PC-3 (cell line): ENCODE results near the gene TINAGL1. TPM values are rescaled to one million over a fixed set of nuclear protein-coding genes. Genes with fewer than 3 reads are reported as not detected.

ENCODE experiments used
- ATAC-seq: fragments of 200-7000 bp; cut with Tn5 transposase; 2 replicates; pipeline ENCODE4 v1.9.1; 2020; ENCODE audit warnings: mild to moderate bottlenecking, moderate library complexity
- BruUV-seq: library from RNA; stranded (reverse); fragments of 400-500 nt; replicated peaks from 2 replicates; lab custom pipeline; 2021; lab: Mats Ljungman, UMichigan
- CTCF ChIA-PET: fragments of 300-600 bp; sonication (Branson Sonifier 250); formaldehyde crosslinking; loops from one replicate; lab custom pipeline; 2022; ENCODE audit warnings: antibody characterized with exemption; lab: Charles Lee
- POLR2A ChIA-PET: fragments of 300-600 bp; sonication (Branson Sonifier 250); formaldehyde crosslinking; loops from one replicate; lab custom pipeline; 2022; ENCODE audit warnings: antibody characterized with exemption; ENCODE audit not compliant: unreplicated experiment; lab: Charles Lee
- DNase-seq: peaks from one replicate; pipeline ENCODE4 v3.0.0-alpha.2; 2015
- H2AFZ ChIP-seq: fragments of 300-600 bp; sonication (generic); 2 replicates; pipeline ENCODE4 v1.6.0; 2016; ENCODE audit warnings: antibody characterized with exemption, low read length
- H3F3A ChIP-seq: fragments of 300-600 bp; sonication (generic); one replicate; pipeline ENCODE4 v1.6.0; 2017; ENCODE audit warnings: antibody characterized with exemption, low read length, control low read depth, mild to moderate bottlenecking; ENCODE audit not compliant: unreplicated experiment
- H3K27ac ChIP-seq: fragments of 300-600 bp; sonication (generic); 2 replicates; pipeline ENCODE4 v1.5.1; 2016; ENCODE audit warnings: mild to moderate bottlenecking, low read length
- H3K27me3 ChIP-seq: fragments of 300-600 bp; sonication (generic); 2 replicates; pipeline ENCODE4 v1.6.1; 2016; ENCODE audit warnings: low read length, mixed read lengths
- H3K36me3 ChIP-seq: fragments of 300-600 bp; sonication (generic); 2 replicates; pipeline ENCODE4 v1.6.1; 2016; ENCODE audit warnings: low read depth, mixed run types, low read length, mixed read lengths
- H3K4me1 ChIP-seq: fragments of 300-600 bp; sonication (generic); 2 replicates; pipeline ENCODE4 v1.5.1; 2016; ENCODE audit warnings: low read length; ENCODE audit not compliant: insufficient read depth
- H3K4me2 ChIP-seq: fragments of 300-600 bp; sonication (generic); 2 replicates; pipeline ENCODE4 v1.6.0; 2016; ENCODE audit warnings: low read length
- H3K4me3 ChIP-seq: fragments of 300-600 bp; sonication (generic); 2 replicates; pipeline ENCODE4 v1.5.1; 2016; ENCODE audit warnings: mild to moderate bottlenecking, low read length, mixed read lengths
- H3K79me2 ChIP-seq: fragments of 300-600 bp; sonication (generic); 2 replicates; pipeline ENCODE4 v1.6.1; 2017; ENCODE audit warnings: low read length, mixed read lengths
- H3K9ac ChIP-seq: fragments of 300-600 bp; sonication (generic); 2 replicates; pipeline ENCODE4 v1.6.0; 2016; ENCODE audit warnings: mild to moderate bottlenecking, low read length
- H3K9me2 ChIP-seq: fragments of 300-600 bp; sonication (generic); replicated peaks from 2 replicates; pipeline ENCODE4 v1.6.1; 2016; ENCODE audit warnings: mixed run types, low read length, mixed read lengths
- H3K9me3 ChIP-seq: fragments of 300-600 bp; sonication (generic); 2 replicates; pipeline ENCODE4 v1.6.1; 2016; ENCODE audit warnings: low read length, mixed read lengths
- H4K20me1 ChIP-seq: fragments of 300-600 bp; sonication (generic); 2 replicates; pipeline ENCODE4 v1.6.1; 2016; ENCODE audit warnings: low read length, mixed read lengths
- EZH2 ChIP-seq: fragments of 300-600 bp; sonication (generic); IDR thresholded peaks from one replicate; pipeline ENCODE4 v1.6.1; 2017; ENCODE audit warnings: antibody characterized with exemption, mild to moderate bottlenecking, low read length; ENCODE audit not compliant: unreplicated experiment
- EZH2phosphoT487 ChIP-seq: fragments of 300-600 bp; sonication (generic); IDR thresholded peaks from 2 replicates; pipeline ENCODE4 v1.6.1; 2018; ENCODE audit warnings: mild to moderate bottlenecking, antibody characterized with exemption, low read length, borderline replicate concordance
- intact Hi-C: fragments of 100-400 bp; cut with micrococcal nuclease; formaldehyde crosslinking; loops from 2 replicates; pipeline ENCODE4 v1.9.0; 2023
- total RNA-seq: library from RNA; depleted of rRNA; stranded (reverse); fragments of >200 nt; gene quantifications from 2 replicates; pipeline ENCODE4 v1.2.3, GENCODE V29; 2014
- TF ChIP-seq, protein P1 (sequence below): fragments of 300-600 bp; sonication (generic); conservative IDR thresholded peaks from 2 replicates; pipeline ENCODE4 v1.5.1; 2017; ENCODE audit warnings: antibody characterized with exemption, low read depth, mild to moderate bottlenecking, low read length

The TINAGL1 gene
- total RNA-seq, 1 experiment from 2014 or later, result 176 TPM

DNA sequence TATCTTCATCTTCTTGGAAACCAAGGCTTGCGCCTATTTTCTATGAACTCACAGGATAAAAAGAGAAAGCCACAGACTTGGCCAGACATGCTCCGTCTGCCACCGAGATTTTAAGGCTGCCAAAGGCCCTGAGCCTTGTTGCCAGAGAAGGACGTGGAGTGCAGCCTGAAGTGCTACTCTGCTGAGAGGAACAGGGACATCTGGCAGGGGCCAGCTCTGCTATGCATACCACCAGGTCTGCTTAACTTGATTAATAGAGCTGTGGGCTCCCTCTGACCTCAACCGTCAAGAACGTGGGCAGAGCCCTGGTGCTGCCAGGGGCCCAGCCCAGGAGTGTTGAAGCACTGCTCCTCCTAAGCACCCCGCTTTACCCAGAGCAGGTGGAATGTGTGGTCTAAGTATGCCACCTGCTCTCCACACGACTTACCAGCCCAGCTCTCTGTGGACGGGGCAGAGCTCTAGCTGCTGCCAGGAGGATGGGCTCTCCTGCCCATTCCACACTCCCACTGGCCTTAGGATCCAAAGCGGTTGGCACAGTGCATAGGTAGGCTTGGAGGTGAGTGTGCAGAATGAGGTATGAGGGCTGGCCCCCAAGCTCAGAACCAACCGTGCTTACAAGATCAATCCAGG, 51.7 kb downstream of the TINAGL1 start:
- TF ChIP-seq EZH2phosphoT487 (no peak), EZH2 (no peak)
- TF ChIP-seq, protein P1, sequence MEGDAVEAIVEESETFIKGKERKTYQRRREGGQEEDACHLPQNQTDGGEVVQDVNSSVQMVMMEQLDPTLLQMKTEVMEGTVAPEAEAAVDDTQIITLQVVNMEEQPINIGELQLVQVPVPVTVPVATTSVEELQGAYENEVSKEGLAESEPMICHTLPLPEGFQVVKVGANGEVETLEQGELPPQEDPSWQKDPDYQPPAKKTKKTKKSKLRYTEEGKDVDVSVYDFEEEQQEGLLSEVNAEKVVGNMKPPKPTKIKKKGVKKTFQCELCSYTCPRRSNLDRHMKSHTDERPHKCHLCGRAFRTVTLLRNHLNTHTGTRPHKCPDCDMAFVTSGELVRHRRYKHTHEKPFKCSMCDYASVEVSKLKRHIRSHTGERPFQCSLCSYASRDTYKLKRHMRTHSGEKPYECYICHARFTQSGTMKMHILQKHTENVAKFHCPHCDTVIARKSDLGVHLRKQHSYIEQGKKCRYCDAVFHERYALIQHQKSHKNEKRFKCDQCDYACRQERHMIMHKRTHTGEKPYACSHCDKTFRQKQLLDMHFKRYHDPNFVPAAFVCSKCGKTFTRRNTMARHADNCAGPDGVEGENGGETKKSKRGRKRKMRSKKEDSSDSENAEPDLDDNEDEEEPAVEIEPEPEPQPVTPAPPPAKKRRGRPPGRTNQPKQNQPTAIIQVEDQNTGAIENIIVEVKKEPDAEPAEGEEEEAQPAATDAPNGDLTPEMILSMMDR, result no peak
- Histone ChIP-seq H3K9me2 (no peaks in the 10 kb centered on the region), H3K9me3 (no peaks in the 10 kb centered on the region), H3K79me2 (no peaks in the 10 kb centered on the region), H3K4me2 (no peak overlapping the region), H3K4me3 (no peak overlapping the region), H3F3A (no peaks in the 10 kb centered on the region), H3K36me3 (peaks cover 17% of the 10 kb centered on the region; the same call in 1 of the 2 replicates), H3K27me3 (no peaks in the 10 kb centered on the region), H3K4me1 (no peaks in the 10 kb centered on the region), H3K27ac (no peak overlapping the region), H4K20me1 (no peaks in the 10 kb centered on the region), H3K9ac (no peak overlapping the region), H2AFZ (no peak overlapping the region)
- intact Hi-C loops, result no loop called here
- BruUV-seq, result no TSS peak
- DNase-seq, result no peak
- ChIA-PET POLR2A (no interaction called here), CTCF (no interaction called here)
- ATAC-seq, result no peak

DNA sequence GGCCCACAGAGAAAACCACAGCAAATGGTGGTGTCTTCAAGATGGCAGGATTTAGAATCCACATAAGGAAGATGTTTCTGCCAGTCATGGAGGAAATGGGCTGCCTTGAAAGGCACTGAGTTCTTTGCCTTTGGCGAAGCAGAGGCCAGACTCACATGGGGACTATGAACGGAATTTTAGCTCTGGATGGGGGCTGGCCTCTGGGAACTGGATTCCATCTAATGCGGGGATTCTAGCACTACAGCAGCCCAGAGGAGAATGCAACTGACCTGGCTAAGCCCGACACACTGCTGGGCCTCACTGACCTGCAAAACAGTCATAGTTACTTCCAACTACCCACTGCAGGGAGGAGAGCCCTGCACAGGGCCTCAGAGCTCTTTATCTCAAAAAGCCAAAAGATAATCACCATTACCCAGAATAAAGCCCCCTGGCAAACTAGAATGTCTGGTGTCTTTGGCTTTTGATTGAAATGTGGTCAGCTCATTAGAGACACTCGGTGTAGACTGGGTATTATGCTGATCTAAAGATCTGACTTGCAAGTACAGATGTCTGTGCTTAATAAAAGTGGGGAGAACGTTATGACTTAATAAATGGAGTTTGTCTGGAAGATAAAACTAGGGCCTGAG, 52.7 kb downstream of the TINAGL1 start:
- H3K9ac ChIP-seq, result no peak overlapping the region
- H3K4me2 ChIP-seq, result no peak overlapping the region
- TF ChIP-seq, protein P1, result no peak
- TF ChIP-seq EZH2 (no peak), EZH2phosphoT487 (no peak)
- no peaks in the 10 kb centered on the region for H3K9me2 ChIP-seq
- H3K27me3 ChIP-seq, result no peaks in the 10 kb centered on the region
- H3K27ac ChIP-seq, result no peak overlapping the region
- peaks cover 18% of the 10 kb centered on the region; the same call in 1 of the 2 replicates for H3K36me3 ChIP-seq
- ChIA-PET CTCF (no interaction called here), POLR2A (no interaction called here)
- H3K4me3 ChIP-seq, result no peak overlapping the region
- BruUV-seq, result no TSS peak
- no peak overlapping the region for H2AFZ ChIP-seq
- H3K4me1 ChIP-seq, result no peaks in the 10 kb centered on the region
- H3K79me2 ChIP-seq, result no peaks in the 10 kb centered on the region; the same call in 1 of the 2 replicates
- H4K20me1 ChIP-seq, result no peaks in the 10 kb centered on the region
- H3F3A ChIP-seq, result no peaks in the 10 kb centered on the region
- DNase-seq (no peak), ATAC-seq (no peak)
- intact Hi-C loops, result no loop called here
- H3K9me3 ChIP-seq, result no peaks in the 10 kb centered on the region

GRCh38 chr1:31632649-31633048, 56.3 kb downstream of the TINAGL1 start:
- peaks cover 18% of the 10 kb centered on the region; the same call in 1 of the 2 replicates for H3K36me3 ChIP-seq
- H3K79me2 ChIP-seq, result peaks cover 27% of the 10 kb centered on the region
- ChIA-PET CTCF (no interaction called here), POLR2A (no interaction called here)
- no peak overlapping the region for H3K27ac ChIP-seq
- no peaks in the 10 kb centered on the region for H3K4me1 ChIP-seq
- TF ChIP-seq EZH2phosphoT487 (no peak), EZH2 (no peak)
- TF ChIP-seq, protein P1, result no peak
- peaks cover 4% of the 10 kb centered on the region; the same call in 1 of the 2 replicates for H4K20me1 ChIP-seq
- no peak for ATAC-seq
- no peaks in the 10 kb centered on the region for H3F3A ChIP-seq
- no peak for DNase-seq
- BruUV-seq, result no TSS peak
- H3K27me3 ChIP-seq, result no peaks in the 10 kb centered on the region
- no peak overlapping the region for H3K4me2 ChIP-seq
- intact Hi-C loops, result no loop called here
- H3K9me3 ChIP-seq, result no peaks in the 10 kb centered on the region
- H3K9me2 ChIP-seq, result no peaks in the 10 kb centered on the region
- no peak overlapping the region for H2AFZ ChIP-seq
- H3K9ac ChIP-seq, result no peak overlapping the region
- no peak overlapping the region for H3K4me3 ChIP-seq
